G401.6 (cell line): ENCODE measurements around the gene NPAS2.

Source experiments
- FAIRE-seq: peaks from 2 replicates; lab custom pipeline; 2012; peaks lifted over from hg19 to GRCh38; lab: Jason Lieb, UNC

NPAS2 gene

GRCh38 chr2:100905132-100905805 is 85.3 kb downstream of the NPAS2 start:
- no peak for FAIRE-seq

- FAIRE-seq, result no peak
Observed at GRCh38 chr2:100906131-100906530, 86.2 kb downstream of the NPAS2 start.

GRCh38 chr2:100906679-100907078 is 86.7 kb downstream of the NPAS2 start:
- FAIRE-seq, result no peak

GRCh38 chr2:100907832-100908231 is 87.9 kb downstream of the NPAS2 start:
- no peak for FAIRE-seq

- FAIRE-seq, result no peak
Observed at GRCh38 chr2:100909534-100910081, 89.7 kb downstream of the NPAS2 start.

GRCh38 chr2:100910111-100910510 is 90.2 kb downstream of the NPAS2 start:
- no peak for FAIRE-seq

- FAIRE-seq, result no peak
Observed at GRCh38 chr2:100919316-100919715, 99.4 kb downstream of the NPAS2 start.

GRCh38 chr2:100921685-100922161 is 101.8 kb downstream of the NPAS2 start:
- FAIRE-seq, result no peak

GRCh38 chr2:100923461-100924060 is 103.6 kb downstream of the NPAS2 start:
- FAIRE-seq, result no peak

GRCh38 chr2:100924122-100924519 is 104.2 kb downstream of the NPAS2 start:
- FAIRE-seq, result no peak

- FAIRE-seq, result no peak
Observed at GRCh38 chr2:100924520-100925451, 104.8 kb downstream of the NPAS2 start.

GRCh38 chr2:100928235-100928634 is 108.3 kb downstream of the NPAS2 start:
- FAIRE-seq, result no peak

- no peak for FAIRE-seq
Observed at GRCh38 chr2:100929147-100929546, 109.2 kb downstream of the NPAS2 start.

- FAIRE-seq, result no peak
Observed at GRCh38 chr2:100934504-100935371, 114.8 kb downstream of the NPAS2 start.

GRCh38 chr2:100935372-100935752 is 115.4 kb downstream of the NPAS2 start:
- no peak for FAIRE-seq

GRCh38 chr2:100936070-100936741 is 116.3 kb downstream of the NPAS2 start:
- no peak for FAIRE-seq

- FAIRE-seq, result no peak
Observed at GRCh38 chr2:100936972-100937542, 117.1 kb downstream of the NPAS2 start.

GRCh38 chr2:100938031-100939026 is 118.4 kb downstream of the NPAS2 start:
- no peak for FAIRE-seq

- no peak for FAIRE-seq
Observed at GRCh38 chr2:100939445-100939844, 119.5 kb downstream of the NPAS2 start.
